Activated T-helper 2 cell treated with anti-CD3 and anti-CD28 coated beads, Interferon-gamma antibody, Interleukin-2, Interleukin-4, amounts not matched to agents 10 μg/mL and 5 μg/mL and 100 μg/mL, durations not matched to agents 14 hours and 24 hours and 36 hours (primary cell): ENCODE results near the gene PLAAT4. TPM values are rescaled to one million over a fixed set of nuclear protein-coding genes. Genes with fewer than 3 reads are reported as not detected.

Source experiments
- DNase-seq: peaks from one replicate; pipeline ENCODE4 v3.0.0; 2021; ENCODE audit warnings: low spot score
- H3K27ac Mint-ChIP-seq: one replicate; pipeline ENCODE4 v1.8.0; 2021; ENCODE audit warnings: mixed read lengths
- H3K27me3 Mint-ChIP-seq: one replicate; pipeline ENCODE4 v1.8.0; 2021; ENCODE audit warnings: low read depth, mixed read lengths
- H3K36me3 Mint-ChIP-seq: one replicate; pipeline ENCODE4 v1.8.0; 2021; ENCODE audit warnings: low read depth, mixed read lengths
- H3K4me1 Mint-ChIP-seq: one replicate; pipeline ENCODE4 v1.8.0; 2021; ENCODE audit warnings: low read depth, mixed read lengths
- H3K4me3 Mint-ChIP-seq: one replicate; pipeline ENCODE4 v1.8.0; 2021; ENCODE audit warnings: low read depth, mild to moderate bottlenecking, moderate library complexity, mixed read lengths
- H3K9me3 Mint-ChIP-seq: one replicate; pipeline ENCODE4 v1.8.0; 2021; ENCODE audit warnings: mixed read lengths
- intact Hi-C: fragments of 100-400 bp; cut with micrococcal nuclease; formaldehyde crosslinking; loops from one replicate; pipeline ENCODE4 v1.15.1; 2023
- total RNA-seq: library from RNA; stranded (reverse); gene quantifications from 2 replicates; pipeline ENCODE4 v1.2.3, GENCODE V29; 2022

The PLAAT4 gene
- total RNA-seq, 1 donor from 2014 or later = 41.4 TPM

DNA sequence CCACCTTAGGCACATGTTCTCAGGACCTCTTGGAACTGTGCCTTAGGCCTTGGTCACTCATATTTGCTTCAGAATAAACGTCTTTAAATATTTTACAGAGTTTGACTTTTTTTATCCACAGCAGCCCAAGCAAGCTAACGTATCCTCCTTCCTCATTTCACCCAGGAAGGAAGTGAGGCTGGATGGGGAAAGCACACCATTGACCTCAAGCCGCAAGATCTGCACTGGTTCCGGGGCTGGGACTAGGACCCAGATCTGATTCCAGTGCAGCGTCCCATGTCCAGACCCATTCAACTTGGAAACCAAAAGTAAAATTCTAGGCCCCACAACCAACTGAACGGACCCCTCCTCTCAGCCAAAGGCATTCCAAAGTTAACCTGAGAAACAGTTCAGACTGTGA lies 33.1 kb upstream of the PLAAT4 start:
- intact Hi-C loops = no loop called here
- DNase-seq = no peak
- H3K27ac Mint-ChIP-seq = no peak overlapping the region
- H3K27me3 Mint-ChIP-seq = peaks cover 12% of the 10 kb centered on the region
- H3K4me1 Mint-ChIP-seq = peaks cover 13% of the 10 kb centered on the region
- H3K4me3 Mint-ChIP-seq = no peak overlapping the region
- H3K9me3 Mint-ChIP-seq = peaks cover 32% of the 10 kb centered on the region
- peaks cover 9% of the 10 kb centered on the region for H3K36me3 Mint-ChIP-seq

DNA sequence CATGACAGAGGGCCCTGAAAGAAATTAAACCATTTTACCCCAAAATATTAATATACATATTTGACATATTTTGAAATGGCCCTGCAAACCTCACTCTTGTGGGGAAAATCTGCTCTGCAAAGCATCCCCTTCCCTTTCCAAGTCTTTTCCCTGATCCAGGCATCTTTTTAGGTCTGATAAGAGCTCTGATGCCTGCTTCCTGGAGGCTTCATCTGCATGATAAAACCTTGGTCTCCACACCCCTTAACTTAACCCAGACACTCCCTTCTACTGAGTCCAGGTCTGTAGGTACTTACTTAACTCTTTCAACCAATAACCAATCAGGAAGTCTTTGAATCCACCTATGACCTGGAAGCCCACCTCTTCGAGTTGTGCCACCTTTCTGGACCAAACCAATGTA lies 32.6 kb upstream of the PLAAT4 start:
- Mint-ChIP-seq H3K27me3 (peaks cover 8% of the 10 kb centered on the region), H3K36me3 (peaks cover 9% of the 10 kb centered on the region), H3K4me3 (no peak overlapping the region), H3K27ac (no peak overlapping the region), H3K9me3 (peaks cover 28% of the 10 kb centered on the region), H3K4me1 (peaks cover 13% of the 10 kb centered on the region)
- intact Hi-C loops = no loop called here
- no peak for DNase-seq

DNA sequence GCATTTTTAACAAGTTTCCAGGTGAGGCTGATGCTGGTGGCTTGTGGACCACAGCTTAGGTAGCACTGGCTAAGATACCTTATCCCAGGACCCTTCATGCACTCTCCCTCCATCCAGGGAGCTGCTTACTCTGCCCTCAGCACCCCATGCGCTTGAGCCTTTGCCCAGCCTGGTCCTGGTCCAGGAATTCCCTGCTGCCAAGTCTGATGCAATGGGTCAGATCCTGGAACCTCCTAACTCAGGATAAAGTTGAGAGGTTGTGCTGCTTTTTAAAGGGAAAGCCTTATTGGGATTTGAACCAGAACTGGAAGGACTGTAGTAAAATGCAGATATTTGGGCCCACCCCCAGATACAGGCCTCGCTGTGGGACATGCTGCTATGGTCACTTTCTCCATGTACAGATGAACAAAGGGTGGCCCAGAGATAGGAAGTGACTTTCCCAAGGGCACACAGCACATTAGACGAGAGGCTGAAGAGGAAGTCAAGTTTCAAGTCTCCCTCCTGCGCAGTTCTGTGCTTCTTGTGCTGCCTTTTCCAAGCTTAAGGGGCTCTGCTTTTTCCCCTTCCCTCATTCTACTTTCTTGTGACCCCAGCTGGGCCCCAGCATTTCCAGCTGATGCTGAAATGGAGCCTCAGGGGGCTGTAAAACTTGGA lies 31.5 kb upstream of the PLAAT4 start:
- intact Hi-C loops = no loop called here
- Mint-ChIP-seq H3K27me3 (peaks cover 8% of the 10 kb centered on the region), H3K9me3 (peaks cover 18% of the 10 kb centered on the region), H3K36me3 (peaks cover 9% of the 10 kb centered on the region), H3K4me1 (peaks cover 13% of the 10 kb centered on the region), H3K4me3 (no peak overlapping the region), H3K27ac (no peak overlapping the region)
- DNase-seq = no peak

DNA sequence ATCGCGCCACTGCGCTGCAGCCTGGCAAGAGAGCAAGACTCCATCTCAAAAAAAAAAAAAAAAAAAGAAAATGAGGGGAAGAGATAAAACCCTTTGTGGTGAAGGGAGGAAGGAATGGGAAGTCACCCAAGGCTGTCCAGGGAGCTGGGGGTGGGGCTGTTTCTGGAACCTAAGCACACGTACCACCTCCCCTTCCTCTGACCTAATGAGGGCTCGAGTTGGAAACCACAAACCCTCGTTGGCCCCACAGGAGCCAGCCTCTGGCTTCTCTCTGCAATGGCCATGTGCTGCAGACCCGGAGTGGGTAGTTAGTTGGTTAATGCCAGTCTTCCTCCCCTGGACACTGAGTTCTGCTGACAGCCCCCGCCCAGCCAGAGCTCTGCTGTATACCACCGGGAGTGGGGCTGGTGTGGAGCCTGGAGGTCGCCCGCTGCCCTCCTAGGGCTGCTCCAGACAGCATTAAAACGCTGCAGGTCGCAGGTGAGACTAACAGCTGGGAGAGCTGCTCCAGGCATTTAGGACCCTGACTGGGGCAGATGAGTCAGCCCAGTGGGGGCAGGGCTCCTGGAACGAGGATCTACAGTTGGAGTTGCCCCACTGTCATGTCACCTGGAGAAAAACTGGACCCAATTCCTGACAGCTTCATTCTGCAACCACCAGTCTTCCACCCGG lies 30.6 kb upstream of the PLAAT4 start, which contains the start of gene LGALS12:
TSS of gene LGALS12 (plus strand) at position 228 of the 672 bp plus-strand sequence. CDS start at position 603, 375 bp downstream.
- Mint-ChIP-seq H3K27ac (no peak within 1 kb of the TSS), H3K4me3 (no peak within 1 kb of the TSS), H3K27me3 (peaks cover 8% of the 10 kb centered on the region), H3K9me3 (peaks cover 9% of the 10 kb centered on the region), H3K4me1 (peaks cover 13% of the 10 kb centered on the region), H3K36me3 (peaks cover 5% of the 10 kb centered on the region)
- intact Hi-C loops = no loop called here
- DNase-seq = no peak

DNA sequence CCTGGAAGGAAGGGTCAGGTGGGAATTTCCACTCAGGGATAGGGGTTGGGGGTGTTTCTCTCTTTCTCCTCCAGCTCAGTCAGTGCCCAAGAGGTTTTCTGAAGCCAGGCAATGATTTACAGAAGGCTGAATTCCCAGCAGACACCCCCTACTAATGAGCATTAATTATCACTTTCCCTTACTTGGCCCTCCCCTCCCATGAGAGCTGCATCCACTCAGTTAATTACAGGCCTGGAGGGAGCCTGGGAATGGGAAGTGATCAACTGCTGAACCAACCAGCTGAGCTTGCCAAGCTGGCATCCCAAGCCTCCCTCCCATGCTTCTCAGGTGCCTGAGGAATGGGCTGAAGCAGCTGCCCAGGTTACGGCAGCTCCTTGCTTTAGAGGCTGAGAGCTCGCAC lies 29.7 kb upstream of the PLAAT4 start:
- DNase-seq = no peak
- Mint-ChIP-seq H3K9me3 (peaks cover 4% of the 10 kb centered on the region), H3K4me1 (peaks cover 13% of the 10 kb centered on the region), H3K36me3 (peaks cover 5% of the 10 kb centered on the region), H3K27me3 (peaks cover 8% of the 10 kb centered on the region), H3K4me3 (no peak overlapping the region), H3K27ac (no peak overlapping the region)
- intact Hi-C loops = no loop called here

DNA sequence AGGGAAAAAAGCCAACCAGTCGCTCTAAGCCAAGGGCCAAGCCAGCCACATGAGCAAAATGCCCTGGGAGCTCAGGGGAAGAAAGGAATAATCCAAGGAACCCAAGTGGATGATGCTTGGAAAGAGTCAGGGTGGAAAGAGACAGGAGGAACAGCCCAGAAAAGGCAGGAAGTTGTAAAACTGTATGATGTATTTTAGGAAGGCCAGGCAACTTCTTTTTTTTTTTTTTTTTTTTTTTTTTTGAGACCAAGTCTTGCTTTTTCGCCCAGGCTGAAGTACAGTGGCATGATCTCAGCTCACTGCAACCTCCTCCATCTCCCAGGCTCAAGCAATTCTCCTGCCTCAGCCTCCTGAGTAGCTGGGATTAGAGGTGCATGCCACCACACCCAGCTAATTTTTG lies 29.1 kb upstream of the PLAAT4 start:
- no peaks in the 10 kb centered on the region for H3K36me3 Mint-ChIP-seq
- H3K27me3 Mint-ChIP-seq = peaks cover 8% of the 10 kb centered on the region
- no peaks in the 10 kb centered on the region for H3K9me3 Mint-ChIP-seq
- H3K27ac Mint-ChIP-seq = no peak overlapping the region
- DNase-seq = no peak
- intact Hi-C loops = no loop called here
- peaks cover 8% of the 10 kb centered on the region for H3K4me1 Mint-ChIP-seq
- no peak overlapping the region for H3K4me3 Mint-ChIP-seq

DNA sequence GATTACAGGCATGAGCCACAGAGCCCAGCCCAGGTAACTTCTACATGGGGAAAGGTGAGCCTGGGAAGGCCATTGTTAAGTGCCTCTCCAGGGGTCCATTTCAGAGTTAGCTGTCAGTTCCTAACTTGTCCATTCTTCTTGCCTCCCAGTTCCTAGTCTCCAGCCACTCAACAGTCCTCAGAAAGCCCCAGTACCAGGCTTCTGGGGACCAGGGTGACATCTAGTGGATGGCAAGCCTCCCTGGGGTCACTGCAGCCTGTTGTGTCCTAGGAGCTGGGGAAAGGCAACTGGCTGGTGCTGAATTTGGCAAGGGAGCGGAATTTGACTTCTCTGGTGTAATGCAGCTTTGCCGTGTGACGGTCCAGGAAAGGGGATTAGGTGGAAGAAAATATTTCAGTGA lies 28.6 kb upstream of the PLAAT4 start:
- H3K4me3 Mint-ChIP-seq = no peak overlapping the region
- peaks cover 8% of the 10 kb centered on the region for H3K4me1 Mint-ChIP-seq
- intact Hi-C loops = loop anchor here (1.0 kb wide), 1 partner anchor 29 kb away; no protein-coding TSS in a partner anchor
- no peaks in the 10 kb centered on the region for H3K9me3 Mint-ChIP-seq
- H3K27ac Mint-ChIP-seq = no peak overlapping the region
- H3K27me3 Mint-ChIP-seq = peaks cover 8% of the 10 kb centered on the region
- no peak for DNase-seq
- H3K36me3 Mint-ChIP-seq = no peaks in the 10 kb centered on the region

DNA sequence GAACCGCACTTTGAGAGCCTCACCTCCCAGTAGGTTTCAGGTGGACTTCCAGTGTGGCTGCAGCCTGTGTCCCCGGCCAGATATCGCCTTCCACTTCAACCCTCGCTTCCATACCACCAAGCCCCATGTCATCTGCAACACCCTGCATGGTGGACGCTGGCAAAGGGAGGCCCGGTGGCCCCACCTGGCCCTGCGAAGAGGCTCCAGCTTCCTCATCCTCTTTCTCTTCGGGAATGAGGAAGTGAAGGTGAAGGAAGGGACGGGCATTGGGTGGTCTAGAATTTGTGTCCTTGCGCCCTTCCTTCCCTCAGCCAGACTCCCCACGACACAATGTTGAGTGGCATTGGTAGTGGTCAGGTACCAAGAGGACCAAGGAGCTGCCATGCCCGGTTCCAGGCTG lies 27.9 kb upstream of the PLAAT4 start:
- Mint-ChIP-seq H3K4me3 (no peak overlapping the region), H3K9me3 (no peaks in the 10 kb centered on the region), H3K4me1 (peaks cover 8% of the 10 kb centered on the region), H3K27ac (no peak overlapping the region), H3K36me3 (no peaks in the 10 kb centered on the region), H3K27me3 (peaks cover 8% of the 10 kb centered on the region)
- DNase-seq = no peak
- intact Hi-C loops = loop anchor here (1.0 kb wide), 1 partner anchor 29 kb away; no protein-coding TSS in a partner anchor

DNA sequence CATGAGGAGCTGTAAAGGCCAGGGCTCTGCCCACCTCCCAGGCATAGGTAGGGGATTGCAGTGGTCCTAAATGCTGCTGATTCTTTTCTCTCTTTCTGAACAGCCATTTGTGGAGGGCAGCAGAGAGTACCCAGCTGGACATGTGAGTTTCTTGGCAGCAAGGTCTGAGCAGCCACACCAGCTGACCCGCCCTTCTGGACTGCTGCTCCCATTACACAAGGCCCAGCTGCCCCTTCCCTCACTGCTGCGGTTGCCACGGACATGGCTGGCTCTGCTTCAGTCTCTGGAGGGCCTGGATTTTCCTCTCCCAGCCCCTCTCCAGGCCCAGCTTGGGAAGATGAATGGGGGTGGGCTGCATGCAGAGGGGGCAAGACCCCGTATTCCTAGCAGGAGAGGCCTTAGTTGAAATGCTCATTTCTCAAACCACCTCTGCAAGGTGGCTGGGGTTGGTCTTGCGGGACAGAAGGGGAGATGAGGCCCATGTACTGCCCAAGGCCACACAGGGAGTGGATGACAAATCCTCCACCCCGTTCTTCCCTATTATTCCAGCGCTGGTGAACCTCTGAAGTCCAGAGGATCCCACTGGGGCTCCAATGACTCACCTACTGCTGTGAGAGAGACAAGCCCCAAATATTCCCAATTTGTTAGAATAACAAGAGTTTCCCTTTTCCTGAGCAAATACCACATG lies 26.1 kb upstream of the PLAAT4 start:
- Mint-ChIP-seq H3K36me3 (no peaks in the 10 kb centered on the region), H3K27me3 (peaks cover 8% of the 10 kb centered on the region), H3K4me1 (peaks cover 8% of the 10 kb centered on the region), H3K9me3 (no peaks in the 10 kb centered on the region), H3K4me3 (no peak overlapping the region), H3K27ac (no peak overlapping the region)
- intact Hi-C loops = no loop called here
- no peak for DNase-seq

DNA sequence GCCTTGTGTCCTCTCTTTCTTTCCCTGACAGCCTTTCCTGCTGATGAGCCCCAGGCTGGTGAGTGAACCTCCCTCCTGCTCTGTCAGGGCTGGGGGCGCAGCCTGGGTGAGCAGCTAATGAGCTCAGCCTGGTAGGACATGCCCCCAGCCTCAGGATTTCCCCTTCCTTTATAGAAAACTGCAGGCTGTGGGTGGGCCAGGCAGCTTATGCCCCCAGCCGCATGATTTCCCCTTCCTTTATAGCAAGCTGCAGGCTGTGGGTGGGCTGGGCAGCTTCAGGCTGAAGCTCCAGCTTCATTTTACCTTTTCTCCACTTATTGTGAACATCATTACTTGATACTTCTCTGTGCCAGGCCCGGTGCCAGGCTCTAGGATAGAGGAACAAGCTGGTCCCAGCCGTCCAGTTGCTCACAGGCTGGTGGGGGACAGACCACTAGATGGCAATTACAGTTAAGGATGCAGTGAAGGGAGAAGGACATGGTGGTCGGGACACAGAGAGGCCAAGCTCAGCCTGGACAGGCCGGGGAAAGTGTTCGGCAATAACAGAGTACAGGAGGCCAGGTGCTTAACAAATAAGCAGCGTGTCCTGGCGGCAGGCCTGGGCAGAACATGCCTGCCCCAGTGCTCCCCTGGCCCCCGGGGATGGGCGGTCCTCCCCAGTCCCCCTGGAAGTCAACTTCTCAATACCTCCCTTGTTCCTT lies 25.4 kb upstream of the PLAAT4 start:
- Mint-ChIP-seq H3K4me1 (peaks cover 5% of the 10 kb centered on the region), H3K27ac (no peak overlapping the region), H3K36me3 (no peaks in the 10 kb centered on the region), H3K4me3 (no peak overlapping the region), H3K27me3 (peaks cover 8% of the 10 kb centered on the region), H3K9me3 (no peaks in the 10 kb centered on the region)
- no peak for DNase-seq
- intact Hi-C loops = no loop called here

DNA sequence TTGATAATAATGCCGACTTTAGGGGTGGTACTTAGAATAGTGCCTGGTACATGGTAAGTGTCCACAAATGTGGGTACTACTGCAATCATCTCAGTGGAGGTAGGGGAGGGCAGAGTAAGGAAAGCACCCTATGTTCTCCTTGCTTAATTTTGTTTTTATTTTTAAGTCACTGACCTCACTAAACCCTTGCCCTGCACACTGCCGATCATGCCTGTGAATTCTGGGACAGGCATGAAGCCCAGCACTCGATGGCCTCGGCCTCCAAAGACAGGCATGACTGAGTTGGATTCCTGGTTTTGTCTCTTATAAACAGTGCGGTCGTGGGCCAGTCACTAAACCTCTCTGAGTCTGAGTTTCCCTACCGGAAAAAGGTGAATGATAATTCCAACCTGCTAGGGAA lies 23.8 kb upstream of the PLAAT4 start:
- Mint-ChIP-seq H3K36me3 (no peaks in the 10 kb centered on the region), H3K4me1 (no peaks in the 10 kb centered on the region), H3K27me3 (peaks cover 3% of the 10 kb centered on the region), H3K27ac (no peak overlapping the region), H3K4me3 (no peak overlapping the region), H3K9me3 (no peaks in the 10 kb centered on the region)
- DNase-seq = no peak
- intact Hi-C loops = no loop called here

DNA sequence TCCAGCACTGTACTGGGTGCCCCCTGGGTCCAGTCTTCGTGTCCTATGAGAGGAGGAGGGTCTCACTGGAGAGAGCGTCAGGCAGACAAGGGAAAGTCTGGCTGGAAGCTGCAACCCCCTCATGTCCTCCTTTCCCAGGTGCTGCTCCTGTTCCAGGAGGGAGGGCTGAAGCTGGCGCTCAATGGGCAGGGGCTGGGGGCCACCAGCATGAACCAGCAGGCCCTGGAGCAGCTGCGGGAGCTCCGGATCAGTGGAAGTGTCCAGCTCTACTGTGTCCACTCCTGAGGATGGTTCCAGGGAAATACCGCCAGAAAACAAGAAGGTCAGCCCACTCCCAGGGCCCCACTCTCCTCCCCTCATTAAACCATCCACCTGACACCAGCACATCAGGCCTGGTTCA lies 20.5 kb upstream of the PLAAT4 start:
- peaks cover 4% of the 10 kb centered on the region for H3K36me3 Mint-ChIP-seq
- peaks cover 5% of the 10 kb centered on the region for H3K9me3 Mint-ChIP-seq
- H3K27me3 Mint-ChIP-seq = peaks cover 9% of the 10 kb centered on the region
- no peak for DNase-seq
- H3K4me1 Mint-ChIP-seq = peaks cover 10% of the 10 kb centered on the region
- H3K4me3 Mint-ChIP-seq = no peak overlapping the region
- intact Hi-C loops = no loop called here
- H3K27ac Mint-ChIP-seq = no peak overlapping the region
